ENCODE results near the gene LCN6. TPM values are rescaled to one million over a fixed set of nuclear protein-coding genes. Genes with fewer than 3 reads are reported as not detected.

Gene LCN6
- polyA plus RNA-seq, 1 donor from 2014 or later, result not detected

DNA sequence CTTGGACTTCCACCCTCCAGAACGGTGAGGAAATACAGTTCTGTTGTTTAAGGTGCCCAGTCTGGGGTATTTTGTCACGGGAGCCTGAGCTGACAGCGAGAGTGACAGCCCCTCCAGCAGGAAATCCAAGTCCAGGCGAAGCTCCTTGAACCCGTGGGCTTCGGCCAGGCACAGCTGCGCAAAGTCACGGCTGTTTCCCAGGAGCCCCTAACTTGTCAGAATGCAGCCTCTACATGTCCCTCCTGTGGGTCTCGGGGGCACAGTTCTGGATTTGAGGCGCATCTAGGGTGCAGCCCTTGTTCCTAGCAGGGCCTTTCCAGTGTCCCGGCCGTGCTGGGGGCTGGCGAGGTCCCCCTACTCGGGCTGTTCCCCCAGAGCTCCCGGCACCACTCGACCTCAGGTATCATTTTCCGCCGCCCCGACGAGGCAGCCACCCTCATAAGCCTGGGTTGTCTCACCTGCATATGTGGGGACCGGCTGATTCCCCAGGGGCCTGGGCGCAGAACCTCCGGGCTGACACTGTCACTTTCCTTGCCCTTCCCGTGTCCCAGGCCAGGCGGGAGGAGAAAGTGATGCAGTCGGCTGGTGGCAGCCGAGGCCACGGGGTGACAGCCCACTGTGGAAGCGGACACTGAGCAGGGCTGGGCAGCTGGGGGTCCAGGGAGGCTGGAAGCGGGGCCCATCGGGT lies 5.2 kb upstream of the LCN6 start:
- Histone ChIP-seq H3K79me2 (replicated peaks; ENCODE audit: insufficient read depth, low read length) (no peaks in the 10 kb centered on the region), H3K9ac (ENCODE audit: low read length) (no peak overlapping the region), H3F3A (ENCODE audit: insufficient read depth, low read length, poor library complexity, severe bottlenecking) (no peaks in the 10 kb centered on the region), H4K20me1 (ENCODE audit: insufficient read depth) (no peaks in the 10 kb centered on the region), H2AFZ (ENCODE audit: low read depth, low read length) (no peak overlapping the region), H3K36me3 (ENCODE audit: insufficient read depth, low read length) (no peaks in the 10 kb centered on the region), H3K27ac (ENCODE audit: low read length) (no peak overlapping the region), H3K27me3 (ENCODE audit: insufficient read depth, low read depth, low read length) (no peaks in the 10 kb centered on the region), H3K9me3 (ENCODE audit: low read length) (no peaks in the 10 kb centered on the region), H3K9me2 (ENCODE audit: insufficient read depth, low read length) (no peaks in the 10 kb centered on the region), H3K4me3 (ENCODE audit: low read length) (no peak overlapping the region), H3K4me2 (ENCODE audit: low read length) (no peak overlapping the region)
- no peak for TF ChIP-seq POLR2AphosphoS5 (IDR thresholded peaks at IDR 0.05)

DNA sequence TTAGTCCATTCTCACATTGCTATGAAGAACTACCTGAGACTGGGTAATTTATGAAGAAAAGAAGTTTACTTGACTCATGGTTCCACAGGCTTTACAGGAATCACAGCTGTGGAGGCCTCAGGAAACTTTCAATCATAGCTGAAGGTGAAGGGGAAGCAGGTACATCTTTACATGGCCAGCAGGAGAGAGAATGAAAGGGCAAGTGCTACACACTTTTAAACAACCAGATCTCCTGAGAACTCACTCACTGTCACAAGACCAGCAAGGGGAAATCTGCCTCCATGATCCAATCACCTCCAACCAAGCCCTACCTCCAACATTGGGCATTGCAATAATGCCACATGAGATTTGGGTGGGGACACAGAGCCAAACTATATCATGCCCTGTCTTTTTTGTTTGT lies 3.5 kb upstream of the LCN6 start:
- H3K27ac ChIP-seq (ENCODE audit: low read length), result no peak overlapping the region
- TF ChIP-seq RAD21 (conservative IDR thresholded peaks at IDR 0.05), result no peak
- no peak for TF ChIP-seq MXI1 (conservative IDR thresholded peaks at IDR 0.05; ENCODE audit: poor library complexity, severe bottlenecking)
- TF ChIP-seq TAF1 (IDR thresholded peaks at IDR 0.05; ENCODE audit: low read depth), result no peak
- TF ChIP-seq, protein P1, sequence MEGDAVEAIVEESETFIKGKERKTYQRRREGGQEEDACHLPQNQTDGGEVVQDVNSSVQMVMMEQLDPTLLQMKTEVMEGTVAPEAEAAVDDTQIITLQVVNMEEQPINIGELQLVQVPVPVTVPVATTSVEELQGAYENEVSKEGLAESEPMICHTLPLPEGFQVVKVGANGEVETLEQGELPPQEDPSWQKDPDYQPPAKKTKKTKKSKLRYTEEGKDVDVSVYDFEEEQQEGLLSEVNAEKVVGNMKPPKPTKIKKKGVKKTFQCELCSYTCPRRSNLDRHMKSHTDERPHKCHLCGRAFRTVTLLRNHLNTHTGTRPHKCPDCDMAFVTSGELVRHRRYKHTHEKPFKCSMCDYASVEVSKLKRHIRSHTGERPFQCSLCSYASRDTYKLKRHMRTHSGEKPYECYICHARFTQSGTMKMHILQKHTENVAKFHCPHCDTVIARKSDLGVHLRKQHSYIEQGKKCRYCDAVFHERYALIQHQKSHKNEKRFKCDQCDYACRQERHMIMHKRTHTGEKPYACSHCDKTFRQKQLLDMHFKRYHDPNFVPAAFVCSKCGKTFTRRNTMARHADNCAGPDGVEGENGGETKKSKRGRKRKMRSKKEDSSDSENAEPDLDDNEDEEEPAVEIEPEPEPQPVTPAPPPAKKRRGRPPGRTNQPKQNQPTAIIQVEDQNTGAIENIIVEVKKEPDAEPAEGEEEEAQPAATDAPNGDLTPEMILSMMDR (IDR thresholded peaks at IDR 0.05; ENCODE audit: poor library complexity, severe bottlenecking), result no peak
- TF ChIP-seq EP300 (conservative IDR thresholded peaks at IDR 0.05; ENCODE audit: poor library complexity, severe bottlenecking), result no peak
- TF ChIP-seq POLR2AphosphoS5 (IDR thresholded peaks at IDR 0.05), result no peak
- no peak for TF ChIP-seq SMC3 (conservative IDR thresholded peaks at IDR 0.05; ENCODE audit: poor library complexity)
- TF ChIP-seq EZH2 (IDR thresholded peaks at IDR 0.05; ENCODE audit: borderline replicate concordance, insufficient read depth, low read length, poor library complexity, severe bottlenecking), result no peak
- TF ChIP-seq, protein P2, sequence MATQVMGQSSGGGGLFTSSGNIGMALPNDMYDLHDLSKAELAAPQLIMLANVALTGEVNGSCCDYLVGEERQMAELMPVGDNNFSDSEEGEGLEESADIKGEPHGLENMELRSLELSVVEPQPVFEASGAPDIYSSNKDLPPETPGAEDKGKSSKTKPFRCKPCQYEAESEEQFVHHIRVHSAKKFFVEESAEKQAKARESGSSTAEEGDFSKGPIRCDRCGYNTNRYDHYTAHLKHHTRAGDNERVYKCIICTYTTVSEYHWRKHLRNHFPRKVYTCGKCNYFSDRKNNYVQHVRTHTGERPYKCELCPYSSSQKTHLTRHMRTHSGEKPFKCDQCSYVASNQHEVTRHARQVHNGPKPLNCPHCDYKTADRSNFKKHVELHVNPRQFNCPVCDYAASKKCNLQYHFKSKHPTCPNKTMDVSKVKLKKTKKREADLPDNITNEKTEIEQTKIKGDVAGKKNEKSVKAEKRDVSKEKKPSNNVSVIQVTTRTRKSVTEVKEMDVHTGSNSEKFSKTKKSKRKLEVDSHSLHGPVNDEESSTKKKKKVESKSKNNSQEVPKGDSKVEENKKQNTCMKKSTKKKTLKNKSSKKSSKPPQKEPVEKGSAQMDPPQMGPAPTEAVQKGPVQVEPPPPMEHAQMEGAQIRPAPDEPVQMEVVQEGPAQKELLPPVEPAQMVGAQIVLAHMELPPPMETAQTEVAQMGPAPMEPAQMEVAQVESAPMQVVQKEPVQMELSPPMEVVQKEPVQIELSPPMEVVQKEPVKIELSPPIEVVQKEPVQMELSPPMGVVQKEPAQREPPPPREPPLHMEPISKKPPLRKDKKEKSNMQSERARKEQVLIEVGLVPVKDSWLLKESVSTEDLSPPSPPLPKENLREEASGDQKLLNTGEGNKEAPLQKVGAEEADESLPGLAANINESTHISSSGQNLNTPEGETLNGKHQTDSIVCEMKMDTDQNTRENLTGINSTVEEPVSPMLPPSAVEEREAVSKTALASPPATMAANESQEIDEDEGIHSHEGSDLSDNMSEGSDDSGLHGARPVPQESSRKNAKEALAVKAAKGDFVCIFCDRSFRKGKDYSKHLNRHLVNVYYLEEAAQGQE (IDR thresholded peaks at IDR 0.05; ENCODE audit: borderline replicate concordance), result no peak
- no peaks in the 10 kb centered on the region for H3K79me2 ChIP-seq (replicated peaks; ENCODE audit: insufficient read depth, low read length)
- no peaks in the 10 kb centered on the region for H3K9me2 ChIP-seq (ENCODE audit: insufficient read depth, low read length)
- H3K4me2 ChIP-seq (ENCODE audit: low read length), result no peak overlapping the region
- no peak overlapping the region for H3K4me3 ChIP-seq (ENCODE audit: low read length)
- H4K20me1 ChIP-seq (ENCODE audit: insufficient read depth), result no peaks in the 10 kb centered on the region
- no peaks in the 10 kb centered on the region for H3K36me3 ChIP-seq (ENCODE audit: insufficient read depth, low read length)
- no peaks in the 10 kb centered on the region for H3K9me3 ChIP-seq (ENCODE audit: low read length)
- H3K9ac ChIP-seq (ENCODE audit: low read length), result no peak overlapping the region
- no peaks in the 10 kb centered on the region for H3F3A ChIP-seq (ENCODE audit: insufficient read depth, low read length, poor library complexity, severe bottlenecking)
- no peaks in the 10 kb centered on the region for H3K27me3 ChIP-seq (ENCODE audit: insufficient read depth, low read depth, low read length)
- no peak overlapping the region for H2AFZ ChIP-seq (ENCODE audit: low read depth, low read length)
